CD14-positive monocyte (primary cell): ENCODE measurements around the gene PPFIBP2. TPM values are rescaled to one million over a fixed set of nuclear protein-coding genes. Genes with fewer than 3 reads are reported as not detected.

Experiments
- DNase-seq, 3 donors: peaks; one replicate each; pipeline ENCODE4 v3.0.0-alpha.2; 2011 to 2022
- H2AFZ ChIP-seq: 2 replicates; pipeline ENCODE4 v1.6.0; 2012; ENCODE audit warnings: mild to moderate bottlenecking, low read depth, low read length, inconsistent platforms; ENCODE audit not compliant: insufficient read depth, poor library complexity, severe bottlenecking
- H3K27ac ChIP-seq, 2 donors: 1 replicate in 1 of 2; 2 replicates in 1 of 2; pipeline ENCODE4 v1.5.1; 2012 to 2013; ENCODE audit warnings: low read length in 2 of 2, control low read depth in 1 of 2, inconsistent platforms in 1 of 2, low read depth in 1 of 2, mild to moderate bottlenecking in 1 of 2
- H3K27me3 ChIP-seq, 2 donors: one replicate each; pipeline versions ENCODE4 v1.6.0 to v1.6.1; 2011 to 2013; ENCODE audit warnings: low read length in 2 of 2; ENCODE audit not compliant: control insufficient read depth in 2 of 2, insufficient read depth in 2 of 2
- H3K36me3 ChIP-seq, 2 donors: replicated peaks in 1 of 2; 1 replicate in 1 of 2; 2 replicates in 1 of 2; pipeline versions ENCODE4 v1.5.1 to v1.6.1; 2012 to 2013; ENCODE audit warnings: low read length in 2 of 2, control low read depth in 1 of 2, inconsistent platforms in 1 of 2, mild to moderate bottlenecking in 1 of 2; ENCODE audit not compliant: insufficient read depth in 2 of 2, control insufficient read depth in 1 of 2
- H3K4me1 ChIP-seq, 2 donors: 1 replicate in 1 of 2; 2 replicates in 1 of 2; pipeline versions ENCODE4 v1.5.1 to v1.6.1; 2012 to 2013; ENCODE audit warnings: low read length in 2 of 2, control low read depth in 1 of 2, inconsistent platforms in 1 of 2, mild to moderate bottlenecking in 1 of 2, moderate library complexity in 1 of 2; ENCODE audit not compliant: insufficient read depth in 2 of 2, control insufficient read depth in 1 of 2
- H3K4me2 ChIP-seq: replicated peaks from 2 replicates; pipeline ENCODE3; 2012; ENCODE audit warnings: low read length, moderate library complexity, mild to moderate bottlenecking; ENCODE audit not compliant: poor library complexity, severe bottlenecking; ENCODE audit errors: extremely low read depth
- H3K4me3 ChIP-seq, 3 experiments: fragments of 200-600 bp in 1 of 3; sonication (generic) in 1 of 3; replicated peaks in 1 of 3; 1 replicate in 2 of 3; 2 replicates in 1 of 3; pipeline ENCODE4 v1.5.1; 2011 to 2013; ENCODE audit warnings: low read length in 3 of 3, mild to moderate bottlenecking in 3 of 3, control low read depth in 2 of 3, low read depth in 2 of 3, inconsistent platforms in 1 of 3, moderate library complexity in 1 of 3
- H3K79me2 ChIP-seq: 2 replicates; pipeline ENCODE4 v1.6.0; 2012; ENCODE audit warnings: mild to moderate bottlenecking, control low read depth, inconsistent platforms, low read length, moderate library complexity; ENCODE audit not compliant: insufficient read depth
- H3K9ac ChIP-seq: 2 replicates; pipeline ENCODE4 v1.6.0; 2017; ENCODE audit warnings: low read length, mild to moderate bottlenecking; ENCODE audit not compliant: insufficient read depth, poor library complexity, severe bottlenecking
- H3K9me3 ChIP-seq, 2 donors: replicated peaks in 1 of 2; 1 replicate in 1 of 2; 2 replicates in 1 of 2; pipeline versions ENCODE4 v1.5.1 to v1.6.1; 2012 to 2013; ENCODE audit warnings: low read length in 2 of 2, control low read depth in 1 of 2; ENCODE audit not compliant: control insufficient read depth in 1 of 2, insufficient read depth in 1 of 2
- H4K20me1 ChIP-seq: 2 replicates; pipeline ENCODE4 v1.6.0; 2012; ENCODE audit warnings: mild to moderate bottlenecking, low read length, control low read depth, moderate library complexity; ENCODE audit not compliant: insufficient read depth
- H3K27ac Mint-ChIP-seq, 7 donors: one replicate each; pipeline ENCODE4 v1.8.0; 2020; ENCODE audit warnings: mild to moderate bottlenecking in 7 of 7, mixed read lengths in 7 of 7, moderate library complexity in 6 of 7, inconsistent platforms in 2 of 7
- H3K27me3 Mint-ChIP-seq, 3 donors: one replicate each; pipeline ENCODE4 v1.8.0; 2021 to 2022; ENCODE audit warnings: low read depth in 3 of 3, mild to moderate bottlenecking in 3 of 3, mixed read lengths in 3 of 3, moderate library complexity in 3 of 3, inconsistent platforms in 1 of 3
- H3K36me3 Mint-ChIP-seq, 2 donors: one replicate each; pipeline ENCODE4 v1.8.0; 2020; ENCODE audit warnings: mixed read lengths in 2 of 2, inconsistent platforms in 1 of 2, mild to moderate bottlenecking in 1 of 2
- H3K4me1 Mint-ChIP-seq: one replicate; pipeline ENCODE4 v1.8.0; 2020; ENCODE audit warnings: mild to moderate bottlenecking, mixed read lengths
- H3K4me3 Mint-ChIP-seq, 2 donors: one replicate each; pipeline ENCODE4 v1.8.0; 2020; ENCODE audit warnings: mild to moderate bottlenecking in 2 of 2, mixed read lengths in 2 of 2, moderate library complexity in 1 of 2
- H3K9me3 Mint-ChIP-seq, 7 donors: one replicate each; pipeline ENCODE4 v1.8.0; 2020 to 2022; ENCODE audit warnings: mixed read lengths in 7 of 7, mild to moderate bottlenecking in 6 of 7, moderate library complexity in 6 of 7, inconsistent platforms in 2 of 7
- CTCF ChIP-seq: fragments of 200-600 bp; IDR thresholded peaks from one replicate; pipeline ENCODE4 v1.8.0; 2022; ENCODE audit warnings: antibody characterized with exemption, mild to moderate bottlenecking
- WGBS: methylation state at CpG from one replicate; pipeline ENCODE4 v1.1.5; 2013; ENCODE audit warnings: missing lambda C conversion rate; ENCODE audit not compliant: insufficient coverage; 5-methylcytosine and 5-hydroxymethylcytosine counted together
- intact Hi-C, 2 donors: fragments of 100-400 bp; cut with micrococcal nuclease; formaldehyde crosslinking; loops; one replicate each; pipeline versions ENCODE4 v1.15.0 to v1.15.1; 2023
- polyA plus RNA-seq, 3 donors: library from polyadenylated mRNA; depleted of rRNA in 1 of 3; unstranded in 2 of 3; stranded (reverse) in 1 of 3; fragments of 300-500 nt in 2 of 3; fragments of >200 nt in 1 of 3; fragmentation: Illumina TruSeq in 2 of 3; gene quantifications; 1 replicate in 2 of 3; 2 replicates in 1 of 3; pipeline ENCODE4 v1.2.3, GENCODE V29; 2012 to 2021

The PPFIBP2 gene
- polyA plus RNA-seq, 3 donors: 5.9 to 41.6 (median 8.6) TPM

GRCh38 chr11:7530013-7530640, 16.3 kb downstream of the PPFIBP2 start:
- Histone ChIP-seq H3K4me2 (no peak overlapping the region), H3K9ac (no peak overlapping the region), H4K20me1 (peaks cover 97% of the 10 kb centered on the region), H3K27ac (no peak overlapping the region), H3K4me1 (peaks cover 29 to 49% of the 10 kb centered on the region in 2 donors), H3K4me3 (no peak overlapping the region), H3K79me2 (peaks cover 26% of the 10 kb centered on the region), H3K9me3 (no peaks in the 10 kb centered on the region), H2AFZ (no peak overlapping the region), H3K27me3 (no peaks in the 10 kb centered on the region), H3K36me3 (peaks cover 0 to 7% of the 10 kb centered on the region in 2 donors)
- intact Hi-C loops: no loop called here
- no peak for DNase-seq
- H3K4me1 Mint-ChIP-seq: peaks cover 61% of the 10 kb centered on the region
- peaks cover 0 to 2% (median 0%) of the 10 kb centered on the region in 7 donors for H3K9me3 Mint-ChIP-seq
- H3K4me3 Mint-ChIP-seq: no peak overlapping the region
- WGBS: no CpG with 5 or more reads among the region's 1 CpG
- peaks cover 30 to 33% of the 10 kb centered on the region in 2 donors for H3K36me3 Mint-ChIP-seq
- peak overlapping the region in 2 of 7 donors; percentile 40 to 83 for H3K27ac Mint-ChIP-seq
- H3K27me3 Mint-ChIP-seq: peaks cover 0 to 8% (median 1%) of the 10 kb centered on the region in 3 donors
- TF ChIP-seq CTCF: no peak

DNA sequence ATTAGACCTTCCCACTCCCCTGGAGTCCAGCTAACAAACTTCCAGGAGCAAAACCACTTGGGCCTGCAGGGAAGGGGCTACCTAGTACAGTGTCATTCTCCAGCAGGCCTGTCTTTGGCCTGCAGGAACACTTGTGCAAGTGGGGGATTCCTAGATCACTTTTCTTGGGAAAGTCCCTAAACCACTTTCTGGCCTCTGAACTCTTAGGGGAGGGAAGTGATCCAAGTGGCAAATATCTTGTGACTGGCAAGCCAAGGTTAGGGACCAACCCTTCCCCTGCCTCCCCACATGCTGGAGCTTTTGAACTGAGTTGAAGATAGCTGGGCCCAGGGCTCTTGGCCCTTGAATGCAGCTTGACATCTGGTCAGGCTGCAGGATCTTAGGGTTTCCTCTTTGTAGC, 17.2 kb downstream of the PPFIBP2 start:
- Mint-ChIP-seq H3K27me3 (peaks cover 1 to 10% (median 4%) of the 10 kb centered on the region in 3 donors), H3K4me3 (no peak overlapping the region), H3K27ac (peak overlapping the region in 4 of 7 donors; percentile 59 to 83 (median 70)), H3K9me3 (peaks cover 0 to 2% (median 0%) of the 10 kb centered on the region in 7 donors), H3K4me1 (peaks cover 59% of the 10 kb centered on the region), H3K36me3 (peaks cover 27 to 30% of the 10 kb centered on the region in 2 donors)
- H4K20me1 ChIP-seq: peaks cover 97% of the 10 kb centered on the region
- H3K27ac ChIP-seq: no peak overlapping the region
- no peak overlapping the region for H2AFZ ChIP-seq
- peaks cover 0 to 7% of the 10 kb centered on the region in 2 donors for H3K36me3 ChIP-seq
- TF ChIP-seq CTCF: no peak
- H3K4me2 ChIP-seq: no peak overlapping the region
- H3K79me2 ChIP-seq: peaks cover 19% of the 10 kb centered on the region
- peak; percentile 14 to 81 (median 46) for DNase-seq
- no peak overlapping the region for H3K4me3 ChIP-seq
- H3K9me3 ChIP-seq: no peaks in the 10 kb centered on the region
- no peaks in the 10 kb centered on the region for H3K27me3 ChIP-seq
- intact Hi-C loops: no loop called here
- peaks cover 28 to 48% of the 10 kb centered on the region in 2 donors for H3K4me1 ChIP-seq
- H3K9ac ChIP-seq: no peak overlapping the region
